Progenitor cell of endocrine pancreas (in vitro differentiated cells): Measurements from ENCODE around the gene CST9L. TPM values are rescaled to one million over a fixed set of nuclear protein-coding genes. Genes with fewer than 3 reads are reported as not detected.

Experiments
- DNase-seq: peaks from one replicate; pipeline ENCODE4 v3.0.0; 2021; ENCODE audit warnings: low spot score; ENCODE audit not compliant: unreplicated experiment
- H3K27ac Mint-ChIP-seq: 2 replicates; pipeline ENCODE4 v1.8.0; 2021; ENCODE audit warnings: mild to moderate bottlenecking, moderate library complexity, mixed read lengths
- H3K27me3 Mint-ChIP-seq: 2 replicates; pipeline ENCODE4 v1.8.0; 2021; ENCODE audit warnings: mixed read lengths
- H3K36me3 Mint-ChIP-seq: 2 replicates; pipeline ENCODE4 v1.8.0; 2022; ENCODE audit warnings: mixed read lengths; ENCODE audit not compliant: insufficient read depth
- H3K4me1 Mint-ChIP-seq: 2 replicates; pipeline ENCODE4 v1.8.0; 2021; ENCODE audit warnings: low read depth, mixed read lengths
- H3K4me3 Mint-ChIP-seq: 2 replicates; pipeline ENCODE4 v1.8.0; 2021; ENCODE audit warnings: low read depth, mild to moderate bottlenecking, moderate library complexity, mixed read lengths
- H3K9me3 Mint-ChIP-seq: 2 replicates; pipeline ENCODE4 v1.8.0; 2021; ENCODE audit warnings: low read depth, mixed read lengths
- CTCF ChIP-seq: fragments of 200-600 bp; sonication (generic); IDR thresholded peaks from one replicate; pipeline ENCODE4 v1.5.0; 2021; ENCODE audit warnings: antibody characterized with exemption, mild to moderate bottlenecking; ENCODE audit not compliant: unreplicated experiment
- total RNA-seq: library from RNA; stranded (reverse); gene quantifications from 2 replicates; pipeline ENCODE4 v1.2.1, GENCODE V29; 2021

Gene CST9L
- total RNA-seq, 1 donor from 2014 or later, result not detected

DNA sequence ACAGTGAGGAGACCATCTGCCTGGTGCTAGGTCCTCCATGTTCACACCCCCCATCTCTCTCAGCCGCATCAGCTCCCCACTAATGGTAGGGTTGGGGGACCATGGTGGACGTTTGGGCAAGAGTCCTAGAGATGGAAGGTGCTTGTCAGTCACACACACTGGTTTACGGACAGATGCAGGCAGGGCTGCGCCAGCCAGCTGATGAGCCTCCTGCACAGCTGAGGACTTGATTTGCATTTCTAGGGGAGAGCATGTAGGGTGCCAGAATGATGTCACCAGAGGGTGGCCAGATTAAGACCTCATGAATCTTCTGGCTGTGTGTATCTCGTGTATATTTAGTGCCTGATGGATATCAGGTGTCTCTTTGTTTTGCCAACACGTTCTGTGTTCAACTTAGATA lies 48.7 kb downstream of the CST9L start:
- Mint-ChIP-seq H3K27me3 (no peaks in the 10 kb centered on the region), H3K36me3 (no peaks in the 10 kb centered on the region), H3K27ac (no peak overlapping the region), H3K4me3 (no peak overlapping the region), H3K9me3 (no peaks in the 10 kb centered on the region), H3K4me1 (no peaks in the 10 kb centered on the region)
- no peak for TF ChIP-seq CTCF
- DNase-seq, result no peak

DNA sequence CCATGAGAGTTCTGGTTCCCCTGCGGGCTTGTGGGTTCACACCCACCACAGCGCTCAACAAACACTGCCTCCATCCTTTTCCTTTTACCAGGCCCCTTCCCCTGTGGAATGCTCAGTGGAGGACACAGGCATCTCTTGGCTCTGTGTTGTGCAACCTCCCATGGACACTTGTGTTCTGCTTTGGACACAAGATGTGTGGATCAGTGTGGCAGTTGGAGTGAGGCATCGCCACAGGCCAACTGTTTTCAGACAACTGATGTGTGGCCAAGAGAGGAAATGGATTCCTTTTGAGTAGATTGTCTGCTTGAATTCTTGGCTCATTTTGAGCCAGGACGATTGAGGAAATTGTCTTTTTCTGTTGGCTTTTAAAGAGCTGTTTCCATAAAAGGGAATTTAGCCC lies 50.6 kb downstream of the CST9L start:
- H3K4me3 Mint-ChIP-seq, result no peak overlapping the region
- TF ChIP-seq CTCF, result no peak
- no peak for DNase-seq
- no peaks in the 10 kb centered on the region for H3K9me3 Mint-ChIP-seq
- no peak overlapping the region for H3K27ac Mint-ChIP-seq
- no peaks in the 10 kb centered on the region for H3K36me3 Mint-ChIP-seq
- H3K4me1 Mint-ChIP-seq, result no peaks in the 10 kb centered on the region
- H3K27me3 Mint-ChIP-seq, result no peaks in the 10 kb centered on the region

DNA sequence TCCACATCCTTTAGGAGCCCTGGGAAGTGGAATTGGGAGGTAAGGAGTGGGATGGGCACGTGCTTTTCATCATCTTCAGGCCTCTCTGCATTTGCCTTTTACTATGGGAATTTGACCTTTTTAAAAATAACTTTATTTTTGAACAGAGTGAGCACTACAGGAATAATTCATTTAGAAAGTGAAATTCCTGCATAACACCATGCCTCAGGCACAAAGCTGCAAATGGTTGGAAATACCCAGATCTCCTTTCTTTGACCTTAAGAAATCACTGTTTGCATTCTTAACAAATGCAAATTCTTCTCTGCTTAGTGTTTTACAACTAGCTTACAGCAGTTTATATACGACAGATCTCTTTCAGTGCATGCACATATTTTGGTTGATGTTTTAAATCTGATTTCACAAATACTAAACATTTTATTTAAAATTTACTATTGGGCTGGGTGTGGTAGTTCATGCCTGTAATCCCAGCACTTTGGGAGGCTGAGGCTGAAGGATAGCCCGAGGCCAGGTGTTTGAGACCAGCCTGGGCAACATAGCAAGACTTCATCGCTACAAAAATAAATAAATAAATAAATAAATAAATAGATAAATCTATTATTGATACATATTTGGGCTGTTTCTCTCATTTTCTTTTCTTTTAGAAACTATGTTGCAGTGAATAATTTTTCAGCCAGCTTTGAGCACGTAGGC lies 52.9 kb downstream of the CST9L start:
- H3K27ac Mint-ChIP-seq, result no peak overlapping the region
- no peak overlapping the region for H3K4me3 Mint-ChIP-seq
- no peaks in the 10 kb centered on the region for H3K9me3 Mint-ChIP-seq
- peaks cover 7% of the 10 kb centered on the region for H3K27me3 Mint-ChIP-seq
- DNase-seq, result no peak
- no peaks in the 10 kb centered on the region for H3K36me3 Mint-ChIP-seq
- no peaks in the 10 kb centered on the region for H3K4me1 Mint-ChIP-seq
- TF ChIP-seq CTCF, result no peak

- Mint-ChIP-seq H3K4me1 (no peaks in the 10 kb centered on the region), H3K9me3 (no peaks in the 10 kb centered on the region), H3K36me3 (no peaks in the 10 kb centered on the region), H3K27me3 (peaks cover 7% of the 10 kb centered on the region), H3K4me3 (no peak overlapping the region), H3K27ac (no peak overlapping the region)
- TF ChIP-seq CTCF, result no peak
- DNase-seq, result no peak
Measured at GRCh38 chr20:23514848-23515247, 53.4 kb downstream of the CST9L start.

Other genes starting within 250 kb of the CST9L start
- 19.2 and 21.2 TPM in 2 replicates for gene NXT1, start 217.7 kb downstream of the CST9L start, total RNA-seq
- gene GZF1, start 206.3 kb downstream of the CST9L start, total RNA-seq, result 14.3 and 17.8 TPM in 2 replicates
- 20.1 and 22.2 TPM in 2 replicates for gene NAPB, start 147.0 kb downstream of the CST9L start, total RNA-seq
- not detected in 2 replicates for gene CSTL1, start 128.8 kb downstream of the CST9L start, total RNA-seq
- gene CST11, start 115.6 kb downstream of the CST9L start, total RNA-seq, result not detected in 2 replicates
- not detected in 2 replicates for gene CST8, start 77.4 kb downstream of the CST9L start, total RNA-seq
- gene CST9, start 37.4 kb upstream of the CST9L start, total RNA-seq, result not detected in 2 replicates
- gene CST3, start 69.5 kb upstream of the CST9L start, total RNA-seq, result 247 and 257 TPM in 2 replicates
- gene CST4, start 120.6 kb upstream of the CST9L start, total RNA-seq, result not detected in 2 replicates
- gene CST1, start 182.5 kb upstream of the CST9L start, total RNA-seq, result 1.5 and 1.6 TPM in 2 replicates